Muscle of leg (tissue), 11 donors: ENCODE measurements around the gene FGF22. TPM values are rescaled to one million over a fixed set of nuclear protein-coding genes. Genes with fewer than 3 reads are reported as not detected.
A peak's percentile ranks its signal among the peaks of the same experiment; 100 is the strongest.

Source experiments
- DNase-seq: peaks from one replicate; pipeline ENCODE4 v3.0.0; 2013
- H3K27ac ChIP-seq: one replicate; pipeline ENCODE4 v1.5.1; 2013; ENCODE audit warnings: mild to moderate bottlenecking, low read length, control low read depth
- H3K27me3 ChIP-seq: one replicate; pipeline ENCODE4 v1.6.1; 2013; ENCODE audit warnings: low read length; ENCODE audit not compliant: control insufficient read depth, insufficient read depth
- H3K36me3 ChIP-seq: one replicate; pipeline ENCODE4 v1.6.1; 2013; ENCODE audit warnings: low read length; ENCODE audit not compliant: control insufficient read depth, insufficient read depth
- H3K4me1 ChIP-seq: one replicate; pipeline ENCODE4 v1.6.1; 2013; ENCODE audit warnings: low read length; ENCODE audit not compliant: control insufficient read depth, insufficient read depth
- H3K4me3 ChIP-seq: one replicate; pipeline ENCODE4 v1.5.1; 2013; ENCODE audit warnings: low read length, control low read depth
- H3K9me3 ChIP-seq: replicated peaks from 2 replicates; pipeline ENCODE4 v1.6.1; 2013; ENCODE audit warnings: low read depth, low read length; ENCODE audit not compliant: control insufficient read depth
- WGBS: methylation state at CpG from one replicate; pipeline ENCODE4 v1.1.5; 2013; ENCODE audit warnings: missing lambda C conversion rate; ENCODE audit not compliant: insufficient coverage; 5-methylcytosine and 5-hydroxymethylcytosine counted together
- polyA plus RNA-seq, 8 donors: library from polyadenylated mRNA; unstranded; fragments of 120-200 nt; gene quantifications; one replicate each; pipeline versions ENCODE4 v1.2.1 to v1.2.3, GENCODE V29; 2013; ENCODE audit warnings: inconsistent platforms in 1 of 8, low replicate concordance in 1 of 8; ENCODE audit not compliant: insufficient read length in 8 of 8, insufficient read depth in 1 of 8
- total RNA-seq: library from RNA; stranded (reverse); fragments of 120-200 nt; gene quantifications from one replicate; pipeline ENCODE4 v1.2.4, GENCODE V29; 2013

Gene FGF22
- total and polyA plus RNA-seq, 9 donors = 0.04 to 0.38 (median 0.15) TPM

GRCh38 chr19:681029-682019 is 41.6 kb downstream of the FGF22 start:
- H3K4me3 ChIP-seq = peak overlapping the region; percentile 55
- no peaks in the 10 kb centered on the region for H3K9me3 ChIP-seq
- 74% methylated on average over 42 of the region's 54 CpGs for WGBS
- H3K36me3 ChIP-seq = peaks cover 3% of the 10 kb centered on the region
- peak overlapping the region; percentile 98 for H3K27ac ChIP-seq
- DNase-seq = peak; percentile 89
- H3K27me3 ChIP-seq = peaks cover 7% of the 10 kb centered on the region
- peaks cover 38% of the 10 kb centered on the region for H3K4me1 ChIP-seq

- no peak for DNase-seq
- H3K4me1 ChIP-seq = peaks cover 26% of the 10 kb centered on the region
- 83% methylated on average over 18 of the region's 25 CpGs for WGBS
- H3K9me3 ChIP-seq = no peaks in the 10 kb centered on the region
- H3K27ac ChIP-seq = no peak overlapping the region
- H3K36me3 ChIP-seq = peaks cover 3% of the 10 kb centered on the region
- no peaks in the 10 kb centered on the region for H3K27me3 ChIP-seq
- H3K4me3 ChIP-seq = no peak overlapping the region
These were observed 43.1 kb downstream of the FGF22 start for GRCh38 chr19:682678-683320.

DNA sequence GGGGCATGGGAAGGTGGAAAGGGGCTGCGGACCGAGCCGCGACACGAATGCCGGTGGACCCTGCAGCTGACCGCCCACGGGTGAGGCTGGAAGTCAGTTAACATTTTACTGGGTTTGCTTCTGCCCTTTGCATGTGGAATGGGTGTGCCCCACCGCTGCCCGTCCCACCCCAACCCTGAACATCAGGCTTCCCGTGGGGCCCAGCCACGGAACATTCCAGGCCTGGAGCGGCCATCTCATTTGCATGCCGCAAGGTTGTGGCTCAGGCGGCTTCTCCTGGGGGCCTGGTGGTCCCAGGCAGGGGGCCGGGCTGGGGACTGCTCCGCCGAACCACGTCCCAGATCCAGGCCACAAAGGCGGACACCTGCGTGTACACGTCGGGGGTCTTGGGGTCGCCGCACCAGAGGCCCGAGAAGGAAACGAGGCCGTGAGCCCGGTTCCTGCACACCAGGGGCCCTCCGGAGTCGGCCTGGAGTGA is 45.8 kb downstream of the FGF22 start:
- Histone ChIP-seq H3K27ac (no peak overlapping the region), H3K36me3 (no peaks in the 10 kb centered on the region), H3K27me3 (no peaks in the 10 kb centered on the region), H3K9me3 (no peaks in the 10 kb centered on the region), H3K4me3 (no peak overlapping the region), H3K4me1 (peaks cover 7% of the 10 kb centered on the region)
- no peak for DNase-seq
- WGBS = 65% methylated on average over 20 of the region's 31 CpGs

GRCh38 chr19:686589-687297 is 47.1 kb downstream of the FGF22 start:
- Histone ChIP-seq H3K4me3 (no peak overlapping the region), H3K4me1 (no peaks in the 10 kb centered on the region), H3K36me3 (no peaks in the 10 kb centered on the region), H3K27ac (no peak overlapping the region), H3K27me3 (no peaks in the 10 kb centered on the region), H3K9me3 (no peaks in the 10 kb centered on the region)
- DNase-seq = no peak
- WGBS = 73% methylated on average over 16 of the region's 17 CpGs

DNA sequence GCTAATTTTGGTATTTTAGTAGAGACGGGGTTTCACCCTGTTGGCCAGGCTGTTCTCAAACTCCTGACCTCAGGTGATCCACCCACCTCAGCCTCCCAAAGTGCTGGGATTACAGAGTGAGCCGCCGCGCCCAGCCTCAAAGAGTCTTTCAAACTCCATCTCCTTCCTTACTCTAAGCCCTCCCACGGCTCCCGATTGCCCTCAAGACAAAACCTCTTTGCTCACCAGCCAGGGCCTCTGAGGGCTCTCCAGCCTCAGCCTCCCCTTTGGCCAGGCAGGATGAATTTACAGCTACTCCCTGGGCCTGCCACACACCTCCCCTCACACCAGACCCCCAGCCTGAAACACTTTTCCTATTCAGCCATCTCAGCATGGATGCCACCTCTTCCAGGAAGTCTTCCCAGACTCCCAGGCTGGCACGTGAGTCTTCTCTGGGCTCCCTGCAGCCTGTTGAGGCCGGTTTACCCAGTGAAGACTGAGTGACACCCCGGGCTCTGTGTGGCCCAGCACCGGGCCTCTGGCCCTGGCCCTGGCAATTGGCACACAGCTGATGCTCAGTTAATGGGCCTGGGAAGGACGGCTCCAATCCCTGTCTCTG is 48.0 kb downstream of the FGF22 start:
- Histone ChIP-seq H3K36me3 (no peaks in the 10 kb centered on the region), H3K4me3 (no peak overlapping the region), H3K27me3 (no peaks in the 10 kb centered on the region), H3K4me1 (no peaks in the 10 kb centered on the region), H3K27ac (no peak overlapping the region), H3K9me3 (no peaks in the 10 kb centered on the region)
- no peak for DNase-seq
- WGBS = 84% methylated on average over 11 of the region's 11 CpGs

DNA sequence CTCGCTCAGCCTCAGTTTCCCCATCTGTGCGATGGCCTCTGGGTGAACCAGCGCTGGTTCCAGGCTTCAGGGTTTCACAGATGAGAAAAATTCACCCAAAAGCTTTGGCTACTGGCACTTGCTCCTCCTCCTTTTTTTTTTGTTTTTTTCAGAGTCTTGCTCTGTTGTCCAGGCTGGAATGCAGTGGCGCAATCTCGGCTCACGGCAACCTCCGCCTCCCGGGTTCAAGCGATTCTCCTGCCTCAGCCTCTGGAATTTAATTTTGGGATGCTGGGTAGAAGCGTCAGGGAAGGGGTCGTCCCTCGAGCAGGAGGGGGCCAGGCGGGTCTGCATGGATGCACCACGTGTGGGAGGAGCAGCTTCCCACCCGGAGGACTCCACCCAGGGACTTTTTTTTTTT is 48.5 kb downstream of the FGF22 start:
- no peaks in the 10 kb centered on the region for H3K4me1 ChIP-seq
- H3K27me3 ChIP-seq = no peaks in the 10 kb centered on the region
- H3K9me3 ChIP-seq = no peaks in the 10 kb centered on the region
- no peak for DNase-seq
- H3K4me3 ChIP-seq = no peak overlapping the region
- no peak overlapping the region for H3K27ac ChIP-seq
- 71% methylated on average over 13 of the region's 15 CpGs for WGBS
- no peaks in the 10 kb centered on the region for H3K36me3 ChIP-seq

DNA sequence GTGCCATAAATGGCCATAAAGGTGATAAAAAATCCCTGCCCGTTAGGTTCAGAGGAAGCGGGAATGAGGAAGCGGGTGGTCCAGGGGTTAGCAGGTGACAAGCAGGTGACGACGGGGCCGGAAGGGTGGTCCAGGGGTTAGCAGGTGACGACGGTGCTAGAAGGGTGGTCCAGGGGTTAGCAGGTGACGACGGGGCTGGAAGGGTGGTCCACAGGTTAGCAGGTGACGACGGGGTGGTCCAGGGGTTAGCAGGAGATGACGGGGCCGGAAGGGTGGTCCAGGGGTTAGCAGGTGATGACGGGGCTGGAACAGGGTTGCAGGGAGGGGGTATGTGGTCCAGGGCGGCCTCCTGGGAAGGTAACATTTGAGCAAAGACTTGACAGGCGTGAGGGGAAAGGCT is 49.3 kb downstream of the FGF22 start:
- Histone ChIP-seq H3K27ac (no peak overlapping the region), H3K4me3 (no peak overlapping the region), H3K4me1 (no peaks in the 10 kb centered on the region), H3K27me3 (no peaks in the 10 kb centered on the region), H3K9me3 (no peaks in the 10 kb centered on the region), H3K36me3 (no peaks in the 10 kb centered on the region)
- DNase-seq = no peak
- WGBS = 90% methylated on average over 17 of the region's 17 CpGs

DNA sequence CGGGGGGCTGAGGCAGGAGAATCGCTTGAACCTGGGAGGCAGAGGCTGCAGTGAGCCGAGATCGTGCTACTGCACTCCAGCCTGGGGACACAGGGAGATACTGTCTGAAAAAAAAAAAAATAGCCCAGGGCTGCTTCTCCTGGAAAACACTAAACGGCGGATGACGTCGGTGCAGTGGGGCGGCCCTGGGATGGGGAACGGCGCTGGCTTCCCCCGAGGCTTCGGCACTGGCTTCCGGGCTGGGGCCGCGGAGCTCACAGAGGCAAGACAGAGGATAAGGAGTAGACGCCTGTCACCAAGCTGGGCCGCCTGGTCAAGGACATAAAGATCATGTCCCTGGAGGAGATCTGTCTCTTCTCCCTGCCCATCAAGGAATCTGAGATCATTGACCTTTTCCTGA is 50.5 kb downstream of the FGF22 start:
- Histone ChIP-seq H3K9me3 (no peaks in the 10 kb centered on the region), H3K4me1 (no peaks in the 10 kb centered on the region), H3K27ac (no peak overlapping the region), H3K36me3 (no peaks in the 10 kb centered on the region), H3K4me3 (no peak overlapping the region), H3K27me3 (peaks cover 8% of the 10 kb centered on the region)
- peak; percentile 61 for DNase-seq
- 58% methylated on average over 3 of the region's 18 CpGs for WGBS
